NCI-H1092 (cell line): ENCODE measurements around the gene FGF14.

Experiments used
- DNase-seq: peaks from one replicate; lab custom pipeline; 2025; lab: John Stamatoyannopoulos, UW

Gene FGF14

GRCh38 chr13:101785858-101786257 is 616.0 kb downstream of the FGF14 start:
- peak; percentile 79 for DNase-seq

- no peak for DNase-seq
These were observed 617.5 kb downstream of the FGF14 start for GRCh38 chr13:101784313-101784712.

GRCh38 chr13:101783554-101783953 is 618.3 kb downstream of the FGF14 start:
- DNase-seq = no peak

GRCh38 chr13:101780211-101780610 is 621.6 kb downstream of the FGF14 start:
- no peak for DNase-seq

GRCh38 chr13:101779147-101779546 is 622.7 kb downstream of the FGF14 start:
- DNase-seq = no peak

GRCh38 chr13:101775267-101775666 is 626.6 kb downstream of the FGF14 start:
- DNase-seq = no peak

GRCh38 chr13:101774393-101774792 is 627.5 kb downstream of the FGF14 start:
- no peak for DNase-seq

GRCh38 chr13:101773062-101773461 is 628.8 kb downstream of the FGF14 start:
- no peak for DNase-seq

GRCh38 chr13:101767131-101767530 is 634.7 kb downstream of the FGF14 start:
- DNase-seq = no peak

GRCh38 chr13:101763191-101763590 is 638.7 kb downstream of the FGF14 start:
- no peak for DNase-seq

- DNase-seq = peak; percentile 40
These were observed 644.3 kb downstream of the FGF14 start for GRCh38 chr13:101757446-101758039.

- DNase-seq = no peak
These were observed 646.5 kb downstream of the FGF14 start for GRCh38 chr13:101755228-101755887.

- DNase-seq = no peak
These were observed 649.4 kb downstream of the FGF14 start for GRCh38 chr13:101752432-101752831.

GRCh38 chr13:101751488-101751887 is 650.4 kb downstream of the FGF14 start:
- DNase-seq = peak; percentile 40

GRCh38 chr13:101749584-101749983 is 652.3 kb downstream of the FGF14 start:
- DNase-seq = no peak

- DNase-seq = no peak
These were observed 654.8 kb downstream of the FGF14 start for GRCh38 chr13:101747039-101747438.

GRCh38 chr13:101746513-101746912 is 655.3 kb downstream of the FGF14 start:
- DNase-seq = no peak

GRCh38 chr13:101739382-101740178 is 662.3 kb downstream of the FGF14 start:
- DNase-seq = no peak

- no peak for DNase-seq
These were observed 663.5 kb downstream of the FGF14 start for GRCh38 chr13:101738336-101738735.

GRCh38 chr13:101736566-101736965 is 665.3 kb downstream of the FGF14 start:
- no peak for DNase-seq

- DNase-seq = no peak
These were observed 671.3 kb downstream of the FGF14 start for GRCh38 chr13:101730420-101731000.

- no peak for DNase-seq
These were observed 673.2 kb downstream of the FGF14 start for GRCh38 chr13:101728615-101729014.

- no peak for DNase-seq
These were observed 673.8 kb downstream of the FGF14 start for GRCh38 chr13:101728021-101728420.
